KMS-11 (cell line): Measurements from ENCODE around the gene ZBTB20.

Source experiments
- H2AFZ ChIP-seq: fragments of 200-600 bp; sonication (generic); 2 replicates; pipeline ENCODE4 v1.6.1; 2016; ENCODE audit warnings: antibody characterized with exemption, mixed run types, low read depth
- H3K27ac ChIP-seq: fragments of 200-600 bp; sonication (generic); 2 replicates; pipeline ENCODE4 v1.6.1; 2016; ENCODE audit warnings: mild to moderate bottlenecking, mixed run types
- H3K27me3 ChIP-seq: fragments of 200-600 bp; sonication (generic); 2 replicates; pipeline ENCODE4 v1.6.1; 2017; ENCODE audit warnings: mild to moderate bottlenecking, low read depth, mixed run types, moderate library complexity; ENCODE audit not compliant: insufficient read depth
- H3K36me3 ChIP-seq: fragments of 200-600 bp; sonication (generic); 2 replicates; pipeline ENCODE4 v1.6.1; 2017; ENCODE audit warnings: mild to moderate bottlenecking, mixed run types; ENCODE audit not compliant: insufficient read depth
- H3K4me1 ChIP-seq: fragments of 200-600 bp; sonication (generic); 2 replicates; pipeline ENCODE4 v1.6.1; 2016; ENCODE audit warnings: mild to moderate bottlenecking, low read depth, mixed run types; ENCODE audit not compliant: poor library complexity, severe bottlenecking
- H3K4me2 ChIP-seq: fragments of 200-600 bp; sonication (generic); 2 replicates; pipeline ENCODE4 v1.7.0; 2016; ENCODE audit warnings: mild to moderate bottlenecking, mixed run types
- H3K4me3 ChIP-seq: fragments of 200-600 bp; sonication (generic); IDR thresholded peaks from 2 replicates; pipeline ENCODE4 v1.6.1; 2017; ENCODE audit warnings: low read depth, low read length, mixed read lengths; ENCODE audit not compliant: insufficient read depth
- H3K79me2 ChIP-seq: fragments of 200-600 bp; sonication (generic); 2 replicates; pipeline ENCODE4 v1.6.1; 2016; ENCODE audit warnings: low read depth, mixed run types; ENCODE audit not compliant: insufficient read depth
- H3K9ac ChIP-seq: fragments of 200-600 bp; sonication (generic); 2 replicates; pipeline ENCODE4 v1.6.1; 2016; ENCODE audit warnings: mild to moderate bottlenecking, mixed run types
- H4K20me1 ChIP-seq: fragments of 200-600 bp; sonication (generic); 2 replicates; pipeline ENCODE4 v1.6.1; 2016; ENCODE audit warnings: mild to moderate bottlenecking, mixed run types; ENCODE audit not compliant: insufficient read depth
- TF ChIP-seq, protein P1 (sequence below): fragments of 200-600 bp; sonication (generic); conservative IDR thresholded peaks from 2 replicates; pipeline ENCODE4 v1.6.1; 2017; ENCODE audit warnings: low read depth, mild to moderate bottlenecking, antibody characterized with exemption, low read length, moderate library complexity, mixed read lengths

ZBTB20 gene

DNA sequence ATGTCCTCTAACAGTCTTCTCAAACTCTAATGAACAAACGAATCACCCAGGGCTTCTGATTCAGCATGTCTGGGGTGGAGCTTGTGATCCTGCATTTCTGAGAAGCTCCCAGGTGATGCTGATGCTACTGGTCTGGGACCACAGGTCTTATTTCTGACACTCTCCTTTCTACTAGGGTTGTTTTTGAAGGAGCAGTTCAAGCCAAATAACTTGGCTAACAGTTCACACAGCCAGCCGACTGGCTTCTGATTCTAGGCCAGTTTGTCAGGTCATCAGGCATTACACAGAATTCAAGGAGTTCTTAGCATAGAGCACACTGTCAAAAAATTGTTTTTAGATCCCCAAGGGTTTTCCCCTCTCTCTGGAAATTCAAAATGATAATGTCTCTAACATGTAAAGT lies 752.5 kb downstream of the ZBTB20 start:
- TF ChIP-seq, protein P1, sequence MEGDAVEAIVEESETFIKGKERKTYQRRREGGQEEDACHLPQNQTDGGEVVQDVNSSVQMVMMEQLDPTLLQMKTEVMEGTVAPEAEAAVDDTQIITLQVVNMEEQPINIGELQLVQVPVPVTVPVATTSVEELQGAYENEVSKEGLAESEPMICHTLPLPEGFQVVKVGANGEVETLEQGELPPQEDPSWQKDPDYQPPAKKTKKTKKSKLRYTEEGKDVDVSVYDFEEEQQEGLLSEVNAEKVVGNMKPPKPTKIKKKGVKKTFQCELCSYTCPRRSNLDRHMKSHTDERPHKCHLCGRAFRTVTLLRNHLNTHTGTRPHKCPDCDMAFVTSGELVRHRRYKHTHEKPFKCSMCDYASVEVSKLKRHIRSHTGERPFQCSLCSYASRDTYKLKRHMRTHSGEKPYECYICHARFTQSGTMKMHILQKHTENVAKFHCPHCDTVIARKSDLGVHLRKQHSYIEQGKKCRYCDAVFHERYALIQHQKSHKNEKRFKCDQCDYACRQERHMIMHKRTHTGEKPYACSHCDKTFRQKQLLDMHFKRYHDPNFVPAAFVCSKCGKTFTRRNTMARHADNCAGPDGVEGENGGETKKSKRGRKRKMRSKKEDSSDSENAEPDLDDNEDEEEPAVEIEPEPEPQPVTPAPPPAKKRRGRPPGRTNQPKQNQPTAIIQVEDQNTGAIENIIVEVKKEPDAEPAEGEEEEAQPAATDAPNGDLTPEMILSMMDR = no peak
- no peaks in the 10 kb centered on the region for H3K27me3 ChIP-seq
- no peak overlapping the region for H3K27ac ChIP-seq
- H3K4me3 ChIP-seq = no peak overlapping the region
- H3K36me3 ChIP-seq = no peaks in the 10 kb centered on the region
- no peak overlapping the region for H3K4me2 ChIP-seq
- no peak overlapping the region for H2AFZ ChIP-seq
- H3K4me1 ChIP-seq = no peaks in the 10 kb centered on the region
- H3K79me2 ChIP-seq = no peaks in the 10 kb centered on the region; the same call in 1 of the 2 replicates
- no peaks in the 10 kb centered on the region for H4K20me1 ChIP-seq
- no peak overlapping the region for H3K9ac ChIP-seq

DNA sequence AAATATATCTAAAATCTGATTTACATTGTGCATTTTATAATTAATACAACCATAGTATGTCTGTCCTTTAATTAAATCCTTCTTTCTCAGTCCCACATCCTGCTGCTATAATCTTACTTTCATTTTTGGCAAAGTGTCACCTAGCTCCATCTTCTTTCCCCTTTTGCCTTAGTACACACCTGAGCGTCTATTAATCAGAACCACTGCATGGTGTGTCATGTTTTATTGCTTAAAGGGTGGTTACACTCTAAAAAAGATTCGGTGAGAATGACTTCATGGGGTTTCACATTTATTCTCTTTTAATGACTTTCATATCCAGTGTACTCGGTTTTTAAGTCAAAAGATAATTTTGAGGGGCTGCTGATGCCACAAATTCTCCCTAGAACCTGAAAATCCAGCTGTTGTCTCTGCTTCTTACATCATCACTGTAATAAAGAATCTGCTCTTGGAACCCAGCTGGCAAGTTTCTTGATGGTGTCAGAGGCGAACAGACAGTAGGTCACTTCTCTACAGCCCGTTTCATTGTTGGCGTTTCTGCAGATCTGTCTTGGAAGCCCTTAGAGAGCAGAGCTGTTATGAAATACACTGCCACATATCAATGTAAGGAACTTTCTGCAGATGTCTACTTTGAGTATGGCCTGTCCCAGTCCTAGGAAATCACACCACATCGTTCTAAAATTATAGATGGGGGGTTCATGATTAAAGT lies 753.6 kb downstream of the ZBTB20 start:
- H3K79me2 ChIP-seq = no peaks in the 10 kb centered on the region; the same call in 1 of the 2 replicates
- no peaks in the 10 kb centered on the region for H3K36me3 ChIP-seq

DNA sequence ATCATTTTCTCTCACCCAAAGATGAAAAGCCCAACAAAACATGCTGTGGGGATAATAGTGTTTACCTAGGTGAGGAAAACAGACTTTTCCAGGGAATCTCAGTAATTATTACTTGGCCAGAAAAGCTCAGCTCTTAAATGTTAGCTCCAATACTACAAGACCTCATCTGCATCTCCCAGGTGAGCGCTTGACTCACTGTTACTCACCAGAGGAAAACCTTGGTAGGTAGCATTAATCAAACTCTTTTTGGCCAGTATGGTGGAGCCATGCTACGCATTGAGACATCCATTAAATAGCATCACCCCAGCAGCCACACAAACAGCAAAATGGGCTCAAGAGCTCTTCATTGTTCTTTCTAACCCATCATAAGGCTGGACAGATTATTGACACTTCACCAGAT lies 754.3 kb downstream of the ZBTB20 start:
- Histone ChIP-seq H3K9ac (no peak overlapping the region), H3K79me2 (no peaks in the 10 kb centered on the region; the same call in 1 of the 2 replicates), H3K36me3 (no peaks in the 10 kb centered on the region), H3K4me3 (no peak overlapping the region), H3K27me3 (no peaks in the 10 kb centered on the region), H3K4me2 (no peak overlapping the region), H3K27ac (no peak overlapping the region), H3K4me1 (no peaks in the 10 kb centered on the region), H4K20me1 (no peaks in the 10 kb centered on the region), H2AFZ (no peak overlapping the region)
- TF ChIP-seq, protein P1 = no peak

More for the DNA sequence above, 753.6 kb downstream of the ZBTB20 start:
- Histone ChIP-seq H3K27ac (no peak overlapping the region), H3K4me1 (no peaks in the 10 kb centered on the region), H3K9ac (no peak overlapping the region), H3K4me3 (no peak overlapping the region), H4K20me1 (no peaks in the 10 kb centered on the region), H2AFZ (no peak overlapping the region), H3K4me2 (no peak overlapping the region), H3K27me3 (no peaks in the 10 kb centered on the region)
- TF ChIP-seq, protein P1 = no peak

DNA sequence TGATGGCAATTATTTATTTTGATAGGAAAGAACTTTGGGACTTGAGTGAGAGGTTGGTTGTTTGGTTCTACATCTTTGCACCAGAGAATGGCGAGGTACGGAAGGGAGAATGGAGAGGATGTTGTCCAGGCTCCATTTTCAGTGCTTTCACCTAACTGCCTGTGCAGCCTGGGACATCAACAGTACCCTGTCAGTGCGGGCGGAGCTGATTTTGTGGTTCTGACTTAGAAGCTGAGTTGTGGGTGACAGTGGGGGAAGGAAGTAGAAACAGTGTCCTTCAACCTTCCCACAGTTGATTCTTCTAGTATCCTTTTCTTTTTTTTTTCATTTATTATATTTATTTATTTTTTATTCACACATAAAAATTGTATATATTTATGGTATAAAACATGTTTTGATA lies 757.9 kb downstream of the ZBTB20 start:
- Histone ChIP-seq H3K4me1 (no peaks in the 10 kb centered on the region), H3K79me2 (no peaks in the 10 kb centered on the region; the same call in 1 of the 2 replicates), H3K27me3 (no peaks in the 10 kb centered on the region), H3K36me3 (no peaks in the 10 kb centered on the region), H4K20me1 (no peaks in the 10 kb centered on the region), H3K4me2 (no peak overlapping the region), H2AFZ (no peak overlapping the region), H3K9ac (no peak overlapping the region), H3K4me3 (no peak overlapping the region), H3K27ac (no peak overlapping the region)
- TF ChIP-seq, protein P1 = no peak
